T-cell (primary cell): ENCODE data around the gene AKAP13. TPM values are rescaled to one million over a fixed set of nuclear protein-coding genes. Genes with fewer than 3 reads are reported as not detected.
A peak's percentile ranks its signal among the peaks of the same experiment; 100 is the strongest.

Experiments
- ATAC-seq, 4 experiments: fragments of 200-7000 bp in 3 of 4; fragments of 150-1000 bp in 1 of 4; cut with Tn5 transposase; replicated peaks in 1 of 4; 1 replicate in 3 of 4; 2 replicates in 1 of 4; pipeline ENCODE4 v1.10.0; 2021; ENCODE audit warnings: moderate library complexity in 3 of 4, mild to moderate bottlenecking in 2 of 4, moderate number of reproducible peaks in 1 of 4
- CTCF ChIA-PET, 2 donors: fragments of 300-600 bp; sonication (Branson Sonifier 250); formaldehyde crosslinking; loops; one replicate each; lab custom pipeline; 2022; ENCODE audit warnings: antibody characterized with exemption in 2 of 2; lab: Charles Lee
- POLR2A ChIA-PET, 2 donors: fragments of 300-600 bp; sonication (Branson Sonifier 250); formaldehyde crosslinking; loops; one replicate each; lab custom pipeline; 2022; ENCODE audit warnings: antibody characterized with exemption in 2 of 2; lab: Charles Lee
- DNase-seq, 35 experiments: peaks; one replicate each; pipeline versions ENCODE4 v3.0.0 to v3.0.0-alpha.2; 2013 to 2023
- H3K27ac ChIP-seq: one replicate; pipeline ENCODE4 v1.5.1; 2013; ENCODE audit warnings: low read length
- H3K27me3 ChIP-seq, 2 experiments: replicated peaks in 1 of 2; 1 replicate in 1 of 2; 2 replicates in 1 of 2; pipeline versions ENCODE4 v1.6.1 to v1.7.0; 2013; ENCODE audit warnings: low read length in 1 of 2, mixed read lengths in 1 of 2; ENCODE audit not compliant: control insufficient read depth in 2 of 2, insufficient read depth in 2 of 2; ENCODE audit errors: extremely low read depth in 1 of 2
- H3K36me3 ChIP-seq, 2 donors: 1 replicate in 1 of 2; 2 replicates in 1 of 2; pipeline versions ENCODE4 v1.6.1 to v1.7.0; 2013; ENCODE audit warnings: low read length in 1 of 2; ENCODE audit not compliant: control insufficient read depth in 2 of 2, insufficient read depth in 1 of 2; ENCODE audit errors: extremely low read depth in 1 of 2
- H3K4me1 ChIP-seq, 2 experiments: 1 replicate in 1 of 2; 2 replicates in 1 of 2; pipeline versions ENCODE4 v1.6.1 to v1.7.0; 2013; ENCODE audit warnings: low read length in 2 of 2, mixed read lengths in 1 of 2; ENCODE audit not compliant: insufficient read depth in 2 of 2, control insufficient read depth in 1 of 2; ENCODE audit errors: extremely low read depth in 1 of 2
- H3K4me3 ChIP-seq, 2 donors: 1 replicate in 1 of 2; 2 replicates in 1 of 2; pipeline versions ENCODE4 v1.5.1 to v1.7.0; 2013; ENCODE audit warnings: mild to moderate bottlenecking in 2 of 2, low read length in 1 of 2, moderate library complexity in 1 of 2; ENCODE audit not compliant: control insufficient read depth in 1 of 2; ENCODE audit errors: extremely low read depth in 1 of 2
- H3K9me3 ChIP-seq: 2 replicates; pipeline ENCODE4 v1.7.0; 2013
- H3K27ac Mint-ChIP-seq, 2 donors: one replicate each; pipeline ENCODE4 v1.8.0; 2020 to 2021; ENCODE audit warnings: mild to moderate bottlenecking in 2 of 2, mixed read lengths in 2 of 2
- H3K27me3 Mint-ChIP-seq, 2 donors: one replicate each; pipeline ENCODE4 v1.8.0; 2021 to 2022; ENCODE audit warnings: mixed read lengths in 2 of 2
- H3K36me3 Mint-ChIP-seq: one replicate; pipeline ENCODE4 v1.8.0; 2021; ENCODE audit warnings: mixed read lengths
- H3K4me1 Mint-ChIP-seq, 3 donors: one replicate each; pipeline ENCODE4 v1.8.0; 2020 to 2022; ENCODE audit warnings: mixed read lengths in 3 of 3, mild to moderate bottlenecking in 1 of 3
- H3K4me3 Mint-ChIP-seq, 3 donors: one replicate each; pipeline ENCODE4 v1.8.0; 2020 to 2022; ENCODE audit warnings: mild to moderate bottlenecking in 3 of 3, mixed read lengths in 3 of 3, moderate library complexity in 3 of 3
- H3K9me3 Mint-ChIP-seq, 3 donors: one replicate each; pipeline ENCODE4 v1.8.0; 2020 to 2022; ENCODE audit warnings: mixed read lengths in 3 of 3
- WGBS: methylation state at CpG from one replicate; pipeline ENCODE4 v1.1.5; 2013; ENCODE audit warnings: missing lambda C conversion rate; ENCODE audit not compliant: insufficient coverage; 5-methylcytosine and 5-hydroxymethylcytosine counted together
- total RNA-seq, 35 experiments: library from RNA in 6 of 35; stranded (reverse) in 6 of 35; fragments of 120-200 nt in 1 of 35; gene quantifications; one replicate each; pipeline versions ENCODE4 v1.2.1 to v1.2.4 and lab custom pipeline; 2013 to 2026

Gene AKAP13
- total RNA-seq, 5 donors from 2014 or later (not counting 1 experiment from before 2014, with no cell fraction given), result 232 to 391 (median 281) TPM

GRCh38 chr15:85563731-85564130 lies 183.3 kb downstream of the AKAP13 start:
- Mint-ChIP-seq H3K4me1 (peaks cover 20 to 31% (median 28%) of the 10 kb centered on the region in 3 donors), H3K4me3 (no peak overlapping the region), H3K27me3 (no peaks in the 10 kb centered on the region), H3K9me3 (no peaks in the 10 kb centered on the region), H3K27ac (no peak overlapping the region), H3K36me3 (peaks cover 23% of the 10 kb centered on the region)
- Histone ChIP-seq H3K27ac (no peak overlapping the region), H3K36me3 (no peaks in the 10 kb centered on the region), H3K4me3 (no peak overlapping the region), H3K27me3 (no peaks in the 10 kb centered on the region), H3K4me1 (no peaks in the 10 kb centered on the region), H3K9me3 (no peaks in the 10 kb centered on the region)
- no peak for ATAC-seq
- ChIA-PET CTCF (no interaction called here), POLR2A (no interaction called here)
- no CpG with 5 or more reads among the region's 1 CpG for WGBS
- DNase-seq, result no peak

GRCh38 chr15:85564686-85565085 lies 184.3 kb downstream of the AKAP13 start:
- Mint-ChIP-seq H3K27me3 (no peaks in the 10 kb centered on the region), H3K4me3 (no peak overlapping the region), H3K36me3 (peaks cover 21% of the 10 kb centered on the region), H3K9me3 (no peaks in the 10 kb centered on the region), H3K27ac (peak overlapping the region in 1 of 2 donors; percentile 13), H3K4me1 (peaks cover 22 to 27% (median 26%) of the 10 kb centered on the region in 3 donors)
- Histone ChIP-seq H3K9me3 (no peaks in the 10 kb centered on the region), H3K4me1 (no peaks in the 10 kb centered on the region), H3K4me3 (no peak overlapping the region), H3K27ac (no peak overlapping the region), H3K36me3 (no peaks in the 10 kb centered on the region), H3K27me3 (no peaks in the 10 kb centered on the region)
- ATAC-seq (no peak), DNase-seq (no peak)
- CTCF ChIA-PET, result no interaction called here
- POLR2A ChIA-PET, result no interaction called here
- 93% methylated on average over 2 of the region's 2 CpGs for WGBS

GRCh38 chr15:85568261-85568808 lies 187.9 kb downstream of the AKAP13 start:
- ChIA-PET CTCF (no interaction called here), POLR2A (interaction anchor here in 1 of 2 donors (1.2 kb wide), 1 partner anchor 13 kb away, joined by 3 read pairs; no protein-coding TSS in a partner anchor)
- Mint-ChIP-seq H3K4me3 (no peak overlapping the region), H3K27me3 (no peaks in the 10 kb centered on the region), H3K4me1 (peaks cover 40 to 41% (median 41%) of the 10 kb centered on the region in 3 donors), H3K36me3 (peaks cover 12% of the 10 kb centered on the region), H3K27ac (no peak overlapping the region), H3K9me3 (no peaks in the 10 kb centered on the region)
- WGBS, result 97% methylated on average over 5 of the region's 7 CpGs
- H3K9me3 ChIP-seq, result no peaks in the 10 kb centered on the region
- no peaks in the 10 kb centered on the region for H3K36me3 ChIP-seq
- H3K4me1 ChIP-seq, result no peaks in the 10 kb centered on the region
- H3K27ac ChIP-seq, result no peak overlapping the region
- no peak overlapping the region for H3K4me3 ChIP-seq
- no peaks in the 10 kb centered on the region for H3K27me3 ChIP-seq
- DNase-seq (no peak), ATAC-seq (no peak)

GRCh38 chr15:85570336-85570735 lies 189.9 kb downstream of the AKAP13 start:
- ATAC-seq (no peak), DNase-seq (no peak)
- H3K4me1 ChIP-seq, result no peaks in the 10 kb centered on the region
- H3K4me3 Mint-ChIP-seq, result no peak overlapping the region
- 98% methylated on average over 6 of the region's 8 CpGs for WGBS
- ChIA-PET CTCF (interaction anchor here in 1 of 2 donors (0.9 kb wide), 1 partner anchor 13 kb away, joined by 3 read pairs; no protein-coding TSS in a partner anchor), POLR2A (no interaction called here)
- no peaks in the 10 kb centered on the region for H3K27me3 Mint-ChIP-seq
- H3K4me1 Mint-ChIP-seq, result peaks cover 30 to 32% (median 32%) of the 10 kb centered on the region in 3 donors
- H3K27ac Mint-ChIP-seq, result peak overlapping the region; percentile 55 to 70
- peaks cover 3% of the 10 kb centered on the region for H3K36me3 Mint-ChIP-seq
- H3K4me3 ChIP-seq, result no peak overlapping the region
- H3K27ac ChIP-seq, result no peak overlapping the region
- no peaks in the 10 kb centered on the region for H3K9me3 Mint-ChIP-seq
- no peaks in the 10 kb centered on the region for H3K27me3 ChIP-seq
- H3K9me3 ChIP-seq, result no peaks in the 10 kb centered on the region
- H3K36me3 ChIP-seq, result no peaks in the 10 kb centered on the region

- peaks cover 4 to 5% of the 10 kb centered on the region in 2 donors for H3K36me3 ChIP-seq
- peaks cover 29 to 31% (median 31%) of the 10 kb centered on the region in 3 donors for H3K4me1 Mint-ChIP-seq
- no peak overlapping the region for H3K27ac ChIP-seq
- no peaks in the 10 kb centered on the region for H3K27me3 Mint-ChIP-seq
- no peak overlapping the region for H3K4me3 ChIP-seq
- no peaks in the 10 kb centered on the region for H3K27me3 ChIP-seq
- H3K36me3 Mint-ChIP-seq, result peaks cover 7% of the 10 kb centered on the region
- ATAC-seq (no peak), DNase-seq (no peak)
- CTCF ChIA-PET, result no interaction called here
- no peaks in the 10 kb centered on the region for H3K9me3 ChIP-seq
- POLR2A ChIA-PET, result interaction anchor here in 1 of 2 donors (0.7 kb wide), 1 partner anchor 28 kb away, joined by 3 read pairs; no protein-coding TSS in a partner anchor
- no peak overlapping the region for H3K4me3 Mint-ChIP-seq
- no peaks in the 10 kb centered on the region for H3K9me3 Mint-ChIP-seq
- 86% methylated on average over 1 of the region's 1 CpG for WGBS
- H3K27ac Mint-ChIP-seq, result peak overlapping the region; percentile 1 to 35
- no peaks in the 10 kb centered on the region for H3K4me1 ChIP-seq
Observed at GRCh38 chr15:85571780-85572179, 191.4 kb downstream of the AKAP13 start.

- ATAC-seq, result no peak
- peaks cover 8 to 30% of the 10 kb centered on the region in 2 donors for H3K36me3 ChIP-seq
Observed at GRCh38 chr15:85576392-85576791, 196.0 kb downstream of the AKAP13 start.

More at GRCh38 chr15:85576392-85576791, 196.0 kb downstream of the AKAP13 start:
- WGBS, result no CpG with 5 or more reads among the region's 3 CpGs
- Histone ChIP-seq H3K4me1 (peaks cover 14 to 16% of the 10 kb centered on the region in 2 experiments), H3K4me3 (no peak overlapping the region), H3K9me3 (no peaks in the 10 kb centered on the region), H3K27me3 (no peaks in the 10 kb centered on the region), H3K27ac (no peak overlapping the region)
- H3K27me3 Mint-ChIP-seq, result no peaks in the 10 kb centered on the region
- H3K9me3 Mint-ChIP-seq, result no peaks in the 10 kb centered on the region
- H3K4me3 Mint-ChIP-seq, result no peak overlapping the region
- peaks cover 35 to 40% (median 38%) of the 10 kb centered on the region in 3 donors for H3K4me1 Mint-ChIP-seq
- H3K36me3 Mint-ChIP-seq, result peaks cover 35% of the 10 kb centered on the region
- no peak overlapping the region for H3K27ac Mint-ChIP-seq
- POLR2A ChIA-PET, result interaction anchor here in 1 of 2 donors (0.6 kb wide), 1 partner anchor 11 kb away, joined by 3 read pairs; no protein-coding TSS in a partner anchor
- DNase-seq, result no peak
- CTCF ChIA-PET, result interaction anchor here in 1 of 2 donors (0.6 kb wide), 1 partner anchor 658 kb away, joined by 19 read pairs; no protein-coding TSS in a partner anchor
